Retinal pigment epithelial cell (primary cell): ENCODE results near the gene CYFIP2.

Experiments
- DNase-seq: peaks from one replicate; pipeline ENCODE4 v3.0.0-alpha.2; 2010; ENCODE audit warnings: low read depth
- H3K4me3 ChIP-seq: 2 replicates; pipeline ENCODE4 v1.5.1; 2011; ENCODE audit warnings: mild to moderate bottlenecking, low read length, control low read depth, moderate library complexity
- TF ChIP-seq, protein P1 (sequence below): conservative IDR thresholded peaks from 2 replicates; pipeline ENCODE4 v1.5.1; 2011; ENCODE audit warnings: low read depth, low read length, control low read depth, inconsistent platforms

Gene CYFIP2

DNA sequence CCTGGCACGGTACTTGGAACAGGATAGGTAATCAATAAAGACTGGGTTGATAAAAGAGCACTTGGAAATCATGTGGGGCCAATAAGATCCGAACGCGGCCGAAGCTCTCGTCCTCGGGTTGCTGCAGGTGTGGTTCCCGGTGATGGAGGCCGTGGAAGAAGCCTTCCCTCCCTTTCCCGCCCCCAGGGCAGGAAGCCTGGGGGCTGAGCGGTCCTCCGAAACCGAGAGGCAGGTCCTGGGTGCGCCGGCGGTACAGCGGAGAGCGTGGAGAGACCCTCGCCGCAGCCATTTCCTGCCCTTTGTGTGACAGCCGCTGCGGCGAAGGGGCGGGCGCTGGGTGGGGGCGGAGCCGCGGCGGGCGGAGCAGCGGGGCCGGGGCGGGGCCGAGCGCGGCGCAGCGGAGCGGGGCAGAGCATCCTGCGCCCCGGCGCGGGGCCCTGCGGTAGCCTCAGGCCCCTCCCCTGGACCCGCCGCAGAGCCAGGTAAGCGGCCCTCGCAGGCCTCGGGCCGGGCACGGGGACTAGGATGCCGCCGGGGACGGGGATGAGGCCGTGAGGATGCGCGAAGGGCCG lies at the start of gene CYFIP2:
Gene CYFIP2 (plus strand): TSS at position 410 of the 572 bp plus-strand sequence. CDS start 19,239 bp downstream, outside the sequence.
- TF ChIP-seq, protein P1, sequence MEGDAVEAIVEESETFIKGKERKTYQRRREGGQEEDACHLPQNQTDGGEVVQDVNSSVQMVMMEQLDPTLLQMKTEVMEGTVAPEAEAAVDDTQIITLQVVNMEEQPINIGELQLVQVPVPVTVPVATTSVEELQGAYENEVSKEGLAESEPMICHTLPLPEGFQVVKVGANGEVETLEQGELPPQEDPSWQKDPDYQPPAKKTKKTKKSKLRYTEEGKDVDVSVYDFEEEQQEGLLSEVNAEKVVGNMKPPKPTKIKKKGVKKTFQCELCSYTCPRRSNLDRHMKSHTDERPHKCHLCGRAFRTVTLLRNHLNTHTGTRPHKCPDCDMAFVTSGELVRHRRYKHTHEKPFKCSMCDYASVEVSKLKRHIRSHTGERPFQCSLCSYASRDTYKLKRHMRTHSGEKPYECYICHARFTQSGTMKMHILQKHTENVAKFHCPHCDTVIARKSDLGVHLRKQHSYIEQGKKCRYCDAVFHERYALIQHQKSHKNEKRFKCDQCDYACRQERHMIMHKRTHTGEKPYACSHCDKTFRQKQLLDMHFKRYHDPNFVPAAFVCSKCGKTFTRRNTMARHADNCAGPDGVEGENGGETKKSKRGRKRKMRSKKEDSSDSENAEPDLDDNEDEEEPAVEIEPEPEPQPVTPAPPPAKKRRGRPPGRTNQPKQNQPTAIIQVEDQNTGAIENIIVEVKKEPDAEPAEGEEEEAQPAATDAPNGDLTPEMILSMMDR = no peak
- DNase-seq = no peak
- peak within 1 kb of the TSS; percentile 76 for H3K4me3 ChIP-seq

DNA sequence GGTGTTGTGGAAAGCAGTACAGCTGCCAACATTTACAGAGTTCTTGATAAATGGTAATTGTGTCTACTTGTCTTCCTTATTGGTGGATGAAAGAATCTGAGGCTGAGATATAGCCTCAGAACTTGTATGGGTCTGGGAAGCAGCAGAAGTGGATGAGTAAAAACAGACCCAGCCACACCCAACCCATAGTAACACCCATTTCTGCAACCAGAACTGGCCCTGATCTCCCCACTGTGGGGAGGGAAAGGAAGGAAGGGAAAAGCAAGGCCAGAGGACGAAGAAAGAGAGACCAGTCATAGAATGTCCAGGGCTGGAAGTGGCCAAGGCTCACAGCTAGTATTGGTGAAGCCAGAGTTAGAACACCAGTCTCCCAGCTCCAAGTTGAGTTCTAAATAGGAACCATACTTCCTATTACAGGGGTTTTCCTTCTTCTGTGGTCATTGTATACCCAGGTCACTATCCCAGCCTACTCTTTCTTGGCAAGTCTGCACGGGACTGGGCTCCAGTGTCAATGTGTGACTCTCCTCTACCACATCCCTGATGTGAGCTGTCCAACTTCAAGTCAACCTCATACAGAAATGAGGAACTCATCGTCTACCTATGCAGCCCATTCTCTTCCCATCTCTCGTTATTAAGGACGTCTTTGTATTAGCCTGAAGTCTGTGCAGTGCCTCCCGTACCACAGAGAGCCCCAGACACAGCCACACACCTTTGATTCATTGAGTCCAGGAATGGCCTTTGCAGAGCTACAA lies 49.4 kb upstream of the CYFIP2 start:
- DNase-seq = no peak
- TF ChIP-seq, protein P1 = no peak
- H3K4me3 ChIP-seq = no peak overlapping the region

DNA sequence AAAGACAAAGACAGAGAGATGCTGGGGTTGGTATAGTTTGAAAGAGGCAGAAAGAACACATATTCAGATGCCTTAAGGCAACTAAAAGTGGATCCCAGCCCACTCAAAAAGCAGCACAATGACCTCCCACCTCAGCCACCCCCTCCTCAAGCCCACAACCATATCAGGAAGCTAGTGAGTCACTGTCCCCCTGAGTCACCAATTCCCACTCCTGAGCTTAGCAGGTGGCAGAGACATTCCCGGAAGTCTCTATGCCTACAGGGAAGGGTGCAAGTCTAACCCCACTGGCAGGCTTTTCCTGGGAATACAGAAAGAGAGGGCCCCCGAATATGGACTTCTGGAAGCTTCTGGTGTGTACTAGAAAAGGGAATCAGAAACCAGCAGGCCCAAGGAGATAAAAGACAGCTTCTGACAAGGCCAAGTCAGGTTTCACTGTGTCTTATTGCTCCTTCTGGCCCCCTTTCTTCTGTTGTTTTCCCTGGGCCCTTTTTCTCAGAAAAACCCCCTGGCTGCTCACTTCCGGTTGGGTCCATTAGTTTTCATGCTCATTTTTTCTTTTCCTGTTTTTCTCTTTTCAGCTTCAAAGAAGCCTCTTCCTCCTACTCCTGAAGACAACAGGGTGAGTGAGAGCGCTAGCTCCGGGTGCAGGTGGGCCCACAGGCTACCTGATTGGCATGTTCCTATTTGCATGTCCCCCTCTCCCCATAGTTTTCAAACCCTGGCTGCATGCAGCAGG lies 48.5 kb upstream of the CYFIP2 start:
- TF ChIP-seq, protein P1 = no peak
- no peak overlapping the region for H3K4me3 ChIP-seq
- DNase-seq = no peak

DNA sequence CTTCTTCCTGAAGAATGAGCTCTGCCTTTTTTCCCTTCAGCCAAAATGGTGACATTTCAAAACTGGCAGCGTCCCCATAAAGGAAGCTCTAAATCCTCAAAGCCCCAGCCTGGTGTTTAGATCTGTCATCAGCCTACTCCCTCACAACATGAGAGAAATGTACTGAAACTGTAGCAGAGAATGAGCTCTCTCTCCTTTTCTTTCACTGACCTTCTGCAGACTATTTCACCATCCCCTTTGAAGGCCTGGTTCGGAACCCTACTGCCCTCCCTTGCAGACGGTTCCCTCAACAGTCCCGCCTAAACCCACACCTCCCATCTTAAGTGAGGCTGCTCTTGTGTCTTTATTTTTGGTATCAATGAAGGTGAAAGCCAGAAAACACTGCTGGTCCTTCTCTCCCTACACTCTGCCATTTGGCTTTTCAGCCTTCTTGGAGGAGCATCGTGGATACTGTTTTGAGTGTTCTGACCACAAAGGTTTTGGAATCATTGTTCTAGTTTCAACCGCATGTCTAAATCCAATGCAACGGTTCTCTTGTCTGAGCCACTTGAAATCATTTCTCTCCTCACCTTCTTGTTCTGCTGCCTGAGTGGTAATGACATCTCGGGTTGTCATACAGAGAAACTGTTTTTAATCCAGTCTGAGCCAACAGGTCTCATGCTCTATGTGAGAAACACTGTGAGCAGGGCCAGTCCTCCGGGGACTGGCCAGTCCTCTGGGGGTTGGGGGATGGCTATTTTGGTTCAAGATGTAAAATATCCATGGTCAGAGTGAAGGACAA lies 46.2 kb upstream of the CYFIP2 start:
- TF ChIP-seq, protein P1 = no peak
- H3K4me3 ChIP-seq = no peak overlapping the region
- no peak for DNase-seq

DNA sequence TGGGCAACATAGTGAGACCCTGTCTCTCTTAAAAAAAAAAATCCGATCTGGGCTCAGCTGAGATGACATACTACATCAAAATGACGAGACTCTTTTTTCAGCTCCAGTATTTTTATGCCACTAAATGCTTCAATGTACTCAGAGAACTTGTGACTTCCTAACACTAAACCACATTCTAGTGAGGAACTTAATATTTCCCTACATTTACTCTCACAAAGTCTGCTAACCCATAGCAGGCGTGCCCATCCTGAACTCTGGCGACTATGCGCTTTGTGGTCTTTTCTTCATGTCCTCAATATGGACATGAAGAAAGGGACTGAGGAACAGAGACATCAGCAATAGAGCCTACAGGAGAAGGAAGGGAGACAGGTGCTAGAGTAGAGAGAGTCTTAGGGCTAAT lies 44.0 kb upstream of the CYFIP2 start:
- TF ChIP-seq, protein P1 = no peak
- DNase-seq = no peak
- H3K4me3 ChIP-seq = no peak overlapping the region

DNA sequence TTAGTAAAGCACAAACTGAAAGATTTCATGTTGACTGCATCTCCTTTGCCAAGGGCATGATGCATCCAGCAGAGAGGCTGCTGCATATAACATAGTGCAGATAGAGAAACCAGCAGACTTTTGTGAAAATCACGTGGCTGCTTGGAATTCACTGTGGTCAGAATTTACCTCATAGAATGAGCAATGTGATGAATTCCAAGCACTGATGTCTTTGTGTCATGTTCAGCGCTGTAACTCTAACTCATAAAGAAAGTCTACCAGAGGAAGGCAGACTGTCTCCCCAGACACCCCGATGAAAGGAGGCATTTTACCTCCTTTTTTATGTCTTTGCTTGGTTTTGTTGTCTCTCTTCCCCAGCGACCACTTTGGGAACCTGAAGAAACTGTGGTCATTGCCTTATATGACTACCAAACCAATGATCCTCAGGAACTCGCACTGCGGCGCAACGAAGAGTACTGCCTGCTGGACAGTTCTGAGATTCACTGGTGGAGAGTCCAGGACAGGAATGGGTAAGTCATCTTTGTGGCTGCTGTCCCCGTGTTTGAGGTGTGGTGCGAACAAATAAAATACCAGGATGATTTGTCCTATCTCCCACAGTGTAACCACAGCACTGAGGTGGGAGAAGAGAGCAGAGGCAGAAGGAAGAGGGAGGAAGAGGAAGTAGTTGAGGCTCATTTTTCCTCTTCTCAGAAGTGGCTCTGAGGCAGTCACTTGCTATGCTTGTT lies 43.3 kb upstream of the CYFIP2 start:
- peak; percentile 6 for DNase-seq
- TF ChIP-seq, protein P1 = no peak
- H3K4me3 ChIP-seq = no peak overlapping the region
